HepG2 (cell line): Measurements from ENCODE around the gene ALDH3A2. TPM values are rescaled to one million over a fixed set of nuclear protein-coding genes. Genes with fewer than 3 reads are reported as not detected.

Source experiments
- ATF7-NPFF ChIP-seq: sonication (generic); formaldehyde crosslinking; IDR thresholded peaks from 2 replicates; pipeline ENCODE4 v1.8.1; 2023; ENCODE audit warnings: mild to moderate bottlenecking, low read depth, missing genetic modification reagents, moderate library complexity
- BCL6 ChIP-seq: IDR thresholded peaks from 2 replicates; pipeline ENCODE4 v1.6.1; 2016; ENCODE audit warnings: missing genetic modification reagents, missing compliant biosample characterization
- MIER3 ChIP-seq: IDR thresholded peaks from 2 replicates; pipeline ENCODE4 v1.6.1; 2016; ENCODE audit warnings: missing compliant biosample characterization, borderline replicate concordance
- PHB2 ChIP-seq: fragments of 450-650 bp; IDR thresholded peaks from 2 replicates; pipeline ENCODE4 v1.6.1; 2018; ENCODE audit not compliant: partially characterized antibody
- PITX1 ChIP-seq: sonication (generic); formaldehyde crosslinking; IDR thresholded peaks from 2 replicates; pipeline ENCODE4 v1.5.1; 2020; ENCODE audit warnings: mild to moderate bottlenecking, missing genetic modification reagents
- TCF7 ChIP-seq: sonication (generic); IDR thresholded peaks from 2 replicates; pipeline ENCODE4 v1.6.1; 2016; ENCODE audit warnings: antibody characterized with exemption, low read depth
- polyA plus RNA-seq, 8 experiments: library from polyadenylated mRNA; depleted of rRNA in 3 of 8; stranded (reverse) in 7 of 8; unstranded in 1 of 8; fragments of >200 nt; fragmentation: Illumina TruSeq in 4 of 8; extraction: Trizol in 4 of 8; gene quantifications; 2 replicates each; pipeline versions ENCODE4 v1.2.1 to v1.2.3, GENCODE V29; 2011 to 2016; ENCODE audit warnings: low read depth in 4 of 8, missing spikeins in 1 of 8, mixed read lengths in 1 of 8; ENCODE audit not compliant: insufficient read depth in 1 of 8
- total RNA-seq, 5 experiments: library from RNA; depleted of rRNA; stranded (reverse); fragments of >200 nt; fragmentation: Illumina TruSeq; extraction: Trizol; gene quantifications; 2 replicates each; pipeline ENCODE4 v1.2.3, GENCODE V29; 2016; ENCODE audit warnings: low read depth in 1 of 5
- TF ChIP-seq, protein P1 (sequence below): sonication (generic); formaldehyde crosslinking; conservative IDR thresholded peaks from 2 replicates; pipeline ENCODE4 v1.4.0; 2020; ENCODE audit warnings: mild to moderate bottlenecking, missing genetic modification reagents, moderate library complexity
- TF ChIP-seq, protein P2 (sequence below): sonication (generic); formaldehyde crosslinking; IDR thresholded peaks from 2 replicates; pipeline ENCODE4 v1.8.0; 2023; ENCODE audit warnings: mild to moderate bottlenecking, missing genetic modification reagents
- TF ChIP-seq, protein P3 (sequence below): sonication (generic); formaldehyde crosslinking; IDR thresholded peaks from 2 replicates; pipeline ENCODE4 v1.9.0; 2022; ENCODE audit warnings: low read depth, missing genetic modification reagents
- TF ChIP-seq, protein P4 (sequence below): sonication (generic); formaldehyde crosslinking; IDR thresholded peaks from 2 replicates; pipeline ENCODE4 v1.5.1; 2020; ENCODE audit warnings: mild to moderate bottlenecking, missing genetic modification reagents, borderline replicate concordance

The ALDH3A2 gene
- total and polyA plus RNA-seq, 2 of the 13 experiments (the other 11 are each of a cell fraction or from before 2014, with no cell fraction given), result 80.8 to 180 TPM

DNA sequence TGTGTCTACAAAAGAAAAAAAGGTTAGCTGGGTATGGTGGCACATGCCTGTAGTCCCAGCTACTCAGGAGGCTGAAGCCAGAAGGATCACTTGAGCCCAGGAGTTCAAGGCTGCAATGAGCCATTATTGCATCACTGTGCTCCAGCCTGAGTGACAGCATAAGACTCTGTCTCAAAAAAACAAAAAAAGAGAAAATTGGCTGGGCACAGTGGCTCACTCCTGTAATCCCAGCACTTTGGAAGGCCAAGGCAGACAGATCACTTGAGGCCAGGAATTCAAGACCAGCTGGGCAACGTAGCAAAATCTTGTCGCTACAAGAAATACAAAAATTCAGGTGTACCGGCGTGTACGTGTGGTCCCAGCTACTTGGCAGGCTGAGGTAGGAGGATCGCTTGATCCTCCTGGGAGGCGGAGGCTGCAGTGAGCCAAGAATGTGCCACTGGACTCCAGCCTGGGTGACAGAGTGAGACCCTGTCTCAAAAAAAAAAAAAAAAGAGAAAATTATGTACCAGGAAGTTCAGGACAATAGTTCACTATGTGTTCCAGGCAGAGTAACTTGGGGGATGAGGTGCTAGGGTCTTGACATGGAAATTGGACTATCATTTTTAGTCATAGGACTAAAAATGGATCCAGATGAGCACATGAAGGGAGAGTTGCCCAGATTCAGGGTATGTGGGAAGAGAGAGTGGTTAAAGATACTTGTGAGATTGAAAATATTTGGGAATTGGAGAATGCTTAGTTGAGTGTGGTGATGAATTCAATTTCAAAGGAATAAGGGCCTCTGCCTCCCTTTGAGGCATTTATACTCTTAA, 11.0 kb downstream of the ALDH3A2 start (continued):
- TF ChIP-seq, protein P1, sequence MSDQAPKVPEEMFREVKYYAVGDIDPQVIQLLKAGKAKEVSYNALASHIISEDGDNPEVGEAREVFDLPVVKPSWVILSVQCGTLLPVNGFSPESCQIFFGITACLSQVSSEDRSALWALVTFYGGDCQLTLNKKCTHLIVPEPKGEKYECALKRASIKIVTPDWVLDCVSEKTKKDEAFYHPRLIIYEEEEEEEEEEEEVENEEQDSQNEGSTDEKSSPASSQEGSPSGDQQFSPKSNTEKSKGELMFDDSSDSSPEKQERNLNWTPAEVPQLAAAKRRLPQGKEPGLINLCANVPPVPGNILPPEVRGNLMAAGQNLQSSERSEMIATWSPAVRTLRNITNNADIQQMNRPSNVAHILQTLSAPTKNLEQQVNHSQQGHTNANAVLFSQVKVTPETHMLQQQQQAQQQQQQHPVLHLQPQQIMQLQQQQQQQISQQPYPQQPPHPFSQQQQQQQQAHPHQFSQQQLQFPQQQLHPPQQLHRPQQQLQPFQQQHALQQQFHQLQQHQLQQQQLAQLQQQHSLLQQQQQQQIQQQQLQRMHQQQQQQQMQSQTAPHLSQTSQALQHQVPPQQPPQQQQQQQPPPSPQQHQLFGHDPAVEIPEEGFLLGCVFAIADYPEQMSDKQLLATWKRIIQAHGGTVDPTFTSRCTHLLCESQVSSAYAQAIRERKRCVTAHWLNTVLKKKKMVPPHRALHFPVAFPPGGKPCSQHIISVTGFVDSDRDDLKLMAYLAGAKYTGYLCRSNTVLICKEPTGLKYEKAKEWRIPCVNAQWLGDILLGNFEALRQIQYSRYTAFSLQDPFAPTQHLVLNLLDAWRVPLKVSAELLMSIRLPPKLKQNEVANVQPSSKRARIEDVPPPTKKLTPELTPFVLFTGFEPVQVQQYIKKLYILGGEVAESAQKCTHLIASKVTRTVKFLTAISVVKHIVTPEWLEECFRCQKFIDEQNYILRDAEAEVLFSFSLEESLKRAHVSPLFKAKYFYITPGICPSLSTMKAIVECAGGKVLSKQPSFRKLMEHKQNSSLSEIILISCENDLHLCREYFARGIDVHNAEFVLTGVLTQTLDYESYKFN (CRISPR knock-in tag), result peak; percentile 61; the same call in 1 of the 2 replicates
- no peak for TF ChIP-seq ATF7-NPFF (CRISPR knock-in tag)
- TF ChIP-seq MIER3 (CRISPR knock-in tag), result peak; percentile 17; the same call in 1 of the 2 replicates
- TF ChIP-seq, protein P2, sequence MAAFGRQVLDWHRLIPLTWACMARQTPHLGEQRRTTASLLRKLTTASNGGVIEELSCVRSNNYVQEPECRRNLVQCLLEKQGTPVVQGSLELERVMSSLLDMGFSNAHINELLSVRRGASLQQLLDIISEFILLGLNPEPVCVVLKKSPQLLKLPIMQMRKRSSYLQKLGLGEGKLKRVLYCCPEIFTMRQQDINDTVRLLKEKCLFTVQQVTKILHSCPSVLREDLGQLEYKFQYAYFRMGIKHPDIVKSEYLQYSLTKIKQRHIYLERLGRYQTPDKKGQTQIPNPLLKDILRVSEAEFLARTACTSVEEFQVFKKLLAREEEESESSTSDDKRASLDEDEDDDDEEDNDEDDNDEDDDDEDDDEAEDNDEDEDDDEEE (CRISPR knock-in tag), result no peak
- TF ChIP-seq, protein P3, sequence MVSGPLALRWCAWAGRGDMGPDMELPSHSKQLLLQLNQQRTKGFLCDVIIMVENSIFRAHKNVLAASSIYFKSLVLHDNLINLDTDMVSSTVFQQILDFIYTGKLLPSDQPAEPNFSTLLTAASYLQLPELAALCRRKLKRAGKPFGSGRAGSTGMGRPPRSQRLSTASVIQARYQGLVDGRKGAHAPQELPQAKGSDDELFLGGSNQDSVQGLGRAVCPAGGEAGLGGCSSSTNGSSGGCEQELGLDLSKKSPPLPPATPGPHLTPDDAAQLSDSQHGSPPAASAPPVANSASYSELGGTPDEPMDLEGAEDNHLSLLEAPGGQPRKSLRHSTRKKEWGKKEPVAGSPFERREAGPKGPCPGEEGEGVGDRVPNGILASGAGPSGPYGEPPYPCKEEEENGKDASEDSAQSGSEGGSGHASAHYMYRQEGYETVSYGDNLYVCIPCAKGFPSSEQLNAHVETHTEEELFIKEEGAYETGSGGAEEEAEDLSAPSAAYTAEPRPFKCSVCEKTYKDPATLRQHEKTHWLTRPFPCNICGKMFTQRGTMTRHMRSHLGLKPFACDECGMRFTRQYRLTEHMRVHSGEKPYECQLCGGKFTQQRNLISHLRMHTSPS, result peak; percentile 74
- TF ChIP-seq PITX1 (CRISPR knock-in tag), result peak; percentile 71; the same call in 1 of the 2 replicates
- TF ChIP-seq PHB2, result no peak
- TF ChIP-seq TCF7, result peak; percentile 31; the same call in 1 of the 2 replicates
- TF ChIP-seq, protein P4, sequence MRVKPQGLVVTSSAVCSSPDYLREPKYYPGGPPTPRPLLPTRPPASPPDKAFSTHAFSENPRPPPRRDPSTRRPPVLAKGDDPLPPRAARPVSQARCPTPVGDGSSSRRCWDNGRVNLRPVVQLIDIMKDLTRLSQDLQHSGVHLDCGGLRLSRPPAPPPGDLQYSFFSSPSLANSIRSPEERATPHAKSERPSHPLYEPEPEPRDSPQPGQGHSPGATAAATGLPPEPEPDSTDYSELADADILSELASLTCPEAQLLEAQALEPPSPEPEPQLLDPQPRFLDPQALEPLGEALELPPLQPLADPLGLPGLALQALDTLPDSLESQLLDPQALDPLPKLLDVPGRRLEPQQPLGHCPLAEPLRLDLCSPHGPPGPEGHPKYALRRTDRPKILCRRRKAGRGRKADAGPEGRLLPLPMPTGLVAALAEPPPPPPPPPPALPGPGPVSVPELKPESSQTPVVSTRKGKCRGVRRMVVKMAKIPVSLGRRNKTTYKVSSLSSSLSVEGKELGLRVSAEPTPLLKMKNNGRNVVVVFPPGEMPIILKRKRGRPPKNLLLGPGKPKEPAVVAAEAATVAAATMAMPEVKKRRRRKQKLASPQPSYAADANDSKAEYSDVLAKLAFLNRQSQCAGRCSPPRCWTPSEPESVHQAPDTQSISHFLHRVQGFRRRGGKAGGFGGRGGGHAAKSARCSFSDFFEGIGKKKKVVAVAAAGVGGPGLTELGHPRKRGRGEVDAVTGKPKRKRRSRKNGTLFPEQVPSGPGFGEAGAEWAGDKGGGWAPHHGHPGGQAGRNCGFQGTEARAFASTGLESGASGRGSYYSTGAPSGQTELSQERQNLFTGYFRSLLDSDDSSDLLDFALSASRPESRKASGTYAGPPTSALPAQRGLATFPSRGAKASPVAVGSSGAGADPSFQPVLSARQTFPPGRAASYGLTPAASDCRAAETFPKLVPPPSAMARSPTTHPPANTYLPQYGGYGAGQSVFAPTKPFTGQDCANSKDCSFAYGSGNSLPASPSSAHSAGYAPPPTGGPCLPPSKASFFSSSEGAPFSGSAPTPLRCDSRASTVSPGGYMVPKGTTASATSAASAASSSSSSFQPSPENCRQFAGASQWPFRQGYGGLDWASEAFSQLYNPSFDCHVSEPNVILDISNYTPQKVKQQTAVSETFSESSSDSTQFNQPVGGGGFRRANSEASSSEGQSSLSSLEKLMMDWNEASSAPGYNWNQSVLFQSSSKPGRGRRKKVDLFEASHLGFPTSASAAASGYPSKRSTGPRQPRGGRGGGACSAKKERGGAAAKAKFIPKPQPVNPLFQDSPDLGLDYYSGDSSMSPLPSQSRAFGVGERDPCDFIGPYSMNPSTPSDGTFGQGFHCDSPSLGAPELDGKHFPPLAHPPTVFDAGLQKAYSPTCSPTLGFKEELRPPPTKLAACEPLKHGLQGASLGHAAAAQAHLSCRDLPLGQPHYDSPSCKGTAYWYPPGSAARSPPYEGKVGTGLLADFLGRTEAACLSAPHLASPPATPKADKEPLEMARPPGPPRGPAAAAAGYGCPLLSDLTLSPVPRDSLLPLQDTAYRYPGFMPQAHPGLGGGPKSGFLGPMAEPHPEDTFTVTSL (CRISPR knock-in tag), result no peak
- TF ChIP-seq BCL6 (CRISPR knock-in tag), result peak; percentile 51; the same call in 1 of the 2 replicates
